ENCODE results near the gene FMO4. TPM values are rescaled to one million over a fixed set of nuclear protein-coding genes. Genes with fewer than 3 reads are reported as not detected.

FMO4 gene
- total RNA-seq, 2 experiments from 2014 or later, result 1.6 to 2.5 TPM

- no peak for DNase-seq
- H3K27ac Mint-ChIP-seq, result no peak overlapping the region
- no peak overlapping the region for H3K4me3 Mint-ChIP-seq
- peaks cover 18% of the 10 kb centered on the region for H3K27me3 Mint-ChIP-seq
- no peaks in the 10 kb centered on the region for H3K9me3 Mint-ChIP-seq
- no peaks in the 10 kb centered on the region for H3K36me3 Mint-ChIP-seq (ENCODE audit: low read depth)
- H3K4me1 Mint-ChIP-seq (ENCODE audit: low read depth), result no peaks in the 10 kb centered on the region
- ChIA-PET POLR2A (no interaction called here), CTCF (interaction anchor here (1.0 to 1.2 kb wide), 2 partner anchors 11 to 36 kb away, joined by 3 read pairs; no protein-coding TSS in a partner anchor)
- TF ChIP-seq, protein P1, sequence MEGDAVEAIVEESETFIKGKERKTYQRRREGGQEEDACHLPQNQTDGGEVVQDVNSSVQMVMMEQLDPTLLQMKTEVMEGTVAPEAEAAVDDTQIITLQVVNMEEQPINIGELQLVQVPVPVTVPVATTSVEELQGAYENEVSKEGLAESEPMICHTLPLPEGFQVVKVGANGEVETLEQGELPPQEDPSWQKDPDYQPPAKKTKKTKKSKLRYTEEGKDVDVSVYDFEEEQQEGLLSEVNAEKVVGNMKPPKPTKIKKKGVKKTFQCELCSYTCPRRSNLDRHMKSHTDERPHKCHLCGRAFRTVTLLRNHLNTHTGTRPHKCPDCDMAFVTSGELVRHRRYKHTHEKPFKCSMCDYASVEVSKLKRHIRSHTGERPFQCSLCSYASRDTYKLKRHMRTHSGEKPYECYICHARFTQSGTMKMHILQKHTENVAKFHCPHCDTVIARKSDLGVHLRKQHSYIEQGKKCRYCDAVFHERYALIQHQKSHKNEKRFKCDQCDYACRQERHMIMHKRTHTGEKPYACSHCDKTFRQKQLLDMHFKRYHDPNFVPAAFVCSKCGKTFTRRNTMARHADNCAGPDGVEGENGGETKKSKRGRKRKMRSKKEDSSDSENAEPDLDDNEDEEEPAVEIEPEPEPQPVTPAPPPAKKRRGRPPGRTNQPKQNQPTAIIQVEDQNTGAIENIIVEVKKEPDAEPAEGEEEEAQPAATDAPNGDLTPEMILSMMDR (IDR thresholded peaks at IDR 0.05), result no peak
- intact Hi-C loops (cut with micrococcal nuclease), result no loop called here
- no peak for ATAC-seq
Observed at GRCh38 chr1:171277534-171277933, 36.4 kb upstream of the FMO4 start.

DNA sequence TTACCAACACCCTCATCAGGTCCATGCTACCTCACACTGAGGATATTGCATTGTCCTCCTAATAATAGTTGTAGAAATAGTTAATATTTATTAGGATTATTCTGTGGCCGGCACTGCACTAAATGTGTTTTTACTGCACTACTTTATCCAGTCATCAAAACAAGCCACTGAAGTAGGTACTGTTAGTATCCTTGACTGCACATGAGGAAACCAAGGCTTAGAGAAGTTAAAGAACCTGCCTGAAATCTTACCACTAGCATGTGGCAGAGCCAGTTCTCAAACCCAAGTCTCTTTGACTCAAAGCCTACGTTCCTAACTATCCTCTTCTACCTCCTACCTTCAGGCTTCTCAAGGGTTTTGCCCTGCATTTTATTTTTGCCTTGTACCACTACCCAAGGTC, 34.7 kb upstream of the FMO4 start:
- Mint-ChIP-seq H3K4me3 (no peak overlapping the region), H3K27me3 (peaks cover 18% of the 10 kb centered on the region), H3K27ac (no peak overlapping the region), H3K36me3 (ENCODE audit: low read depth) (no peaks in the 10 kb centered on the region), H3K4me1 (ENCODE audit: low read depth) (no peaks in the 10 kb centered on the region), H3K9me3 (no peaks in the 10 kb centered on the region)
- ChIA-PET POLR2A (no interaction called here), CTCF (no interaction called here)
- intact Hi-C loops (cut with micrococcal nuclease), result no loop called here
- ATAC-seq, result no peak
- no peak for DNase-seq
- TF ChIP-seq, protein P1 (IDR thresholded peaks at IDR 0.05), result no peak

DNA sequence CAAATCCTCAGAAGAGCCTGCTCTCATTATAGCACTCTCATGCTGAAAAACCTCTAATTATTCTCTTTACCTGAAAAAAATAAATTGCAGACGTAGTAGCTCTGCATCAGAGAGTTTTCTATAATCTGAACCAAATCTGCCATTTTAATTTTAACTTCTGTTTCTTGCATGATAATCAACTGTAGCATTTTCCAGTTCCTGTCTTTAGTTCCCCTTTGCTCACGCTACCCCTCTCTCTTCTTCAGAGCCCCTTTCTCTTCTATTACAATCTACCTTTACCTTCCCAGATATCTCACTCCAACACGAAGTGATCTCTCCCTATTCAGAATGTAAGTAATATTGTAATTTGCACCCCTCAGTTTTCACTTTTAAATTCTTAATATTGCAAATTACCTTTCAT, 34.3 kb upstream of the FMO4 start:
- no peak overlapping the region for H3K4me3 Mint-ChIP-seq
- ATAC-seq, result no peak
- no peaks in the 10 kb centered on the region for H3K36me3 Mint-ChIP-seq (ENCODE audit: low read depth)
- no peaks in the 10 kb centered on the region for H3K4me1 Mint-ChIP-seq (ENCODE audit: low read depth)
- intact Hi-C loops (cut with micrococcal nuclease), result no loop called here
- peaks cover 18% of the 10 kb centered on the region for H3K27me3 Mint-ChIP-seq
- TF ChIP-seq, protein P1 (IDR thresholded peaks at IDR 0.05), result no peak
- POLR2A ChIA-PET, result no interaction called here
- no peaks in the 10 kb centered on the region for H3K9me3 Mint-ChIP-seq
- no peak for DNase-seq
- H3K27ac Mint-ChIP-seq, result no peak overlapping the region
- CTCF ChIA-PET, result no interaction called here

DNA sequence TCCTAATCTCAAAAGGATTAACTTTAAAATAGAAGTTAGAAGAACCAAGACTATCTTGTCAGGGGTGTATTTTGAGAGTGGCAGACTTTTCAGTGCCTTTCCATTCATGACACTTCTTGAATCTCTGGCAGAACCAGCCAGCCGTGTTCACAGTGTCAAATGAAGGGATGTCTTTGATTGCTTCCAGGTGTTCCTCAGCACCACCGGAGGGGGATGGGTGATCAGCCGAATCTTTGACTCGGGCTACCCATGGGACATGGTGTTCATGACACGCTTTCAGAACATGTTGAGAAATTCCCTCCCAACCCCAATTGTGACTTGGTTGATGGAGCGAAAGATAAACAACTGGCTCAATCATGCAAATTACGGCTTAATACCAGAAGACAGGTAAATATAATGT, 33.4 kb upstream of the FMO4 start:
- Mint-ChIP-seq H3K27ac (no peak overlapping the region), H3K9me3 (no peaks in the 10 kb centered on the region), H3K4me1 (ENCODE audit: low read depth) (no peaks in the 10 kb centered on the region), H3K36me3 (ENCODE audit: low read depth) (no peaks in the 10 kb centered on the region), H3K4me3 (no peak overlapping the region), H3K27me3 (peaks cover 18% of the 10 kb centered on the region)
- TF ChIP-seq, protein P1 (IDR thresholded peaks at IDR 0.05), result no peak
- intact Hi-C loops (cut with micrococcal nuclease), result no loop called here
- ChIA-PET POLR2A (no interaction called here), CTCF (interaction anchor here (1.6 kb wide), 1 partner anchor 54 kb away, joined by 3 read pairs; no protein-coding TSS in a partner anchor)
- no peak for ATAC-seq
- DNase-seq, result no peak

GRCh38 chr1:171286032-171286705, 27.8 kb upstream of the FMO4 start:
- no peak overlapping the region for H3K27ac Mint-ChIP-seq
- intact Hi-C loops (cut with micrococcal nuclease), result no loop called here
- CTCF ChIA-PET, result interaction anchor here (1.2 to 2.2 kb wide), 2 partner anchors 12 to 28 kb away, joined by 3 to 8 read pairs; partner anchors contain the start of gene FMO4
- H3K4me1 Mint-ChIP-seq (ENCODE audit: low read depth), result peaks cover 3% of the 10 kb centered on the region
- DNase-seq, result no peak
- no peak for ATAC-seq
- H3K36me3 Mint-ChIP-seq (ENCODE audit: low read depth), result no peaks in the 10 kb centered on the region
- H3K4me3 Mint-ChIP-seq, result no peak overlapping the region
- POLR2A ChIA-PET, result no interaction called here
- TF ChIP-seq, protein P1 (IDR thresholded peaks at IDR 0.05), result no peak
- no peaks in the 10 kb centered on the region for H3K9me3 Mint-ChIP-seq
- peaks cover 10% of the 10 kb centered on the region for H3K27me3 Mint-ChIP-seq
